Measurements from ENCODE around the gene SENP8. TPM values are rescaled to one million over a fixed set of nuclear protein-coding genes. Genes with fewer than 3 reads are reported as not detected.

Gene SENP8
- total RNA-seq, 2 donors from 2014 or later = 0.31 to 0.42 TPM

DNA sequence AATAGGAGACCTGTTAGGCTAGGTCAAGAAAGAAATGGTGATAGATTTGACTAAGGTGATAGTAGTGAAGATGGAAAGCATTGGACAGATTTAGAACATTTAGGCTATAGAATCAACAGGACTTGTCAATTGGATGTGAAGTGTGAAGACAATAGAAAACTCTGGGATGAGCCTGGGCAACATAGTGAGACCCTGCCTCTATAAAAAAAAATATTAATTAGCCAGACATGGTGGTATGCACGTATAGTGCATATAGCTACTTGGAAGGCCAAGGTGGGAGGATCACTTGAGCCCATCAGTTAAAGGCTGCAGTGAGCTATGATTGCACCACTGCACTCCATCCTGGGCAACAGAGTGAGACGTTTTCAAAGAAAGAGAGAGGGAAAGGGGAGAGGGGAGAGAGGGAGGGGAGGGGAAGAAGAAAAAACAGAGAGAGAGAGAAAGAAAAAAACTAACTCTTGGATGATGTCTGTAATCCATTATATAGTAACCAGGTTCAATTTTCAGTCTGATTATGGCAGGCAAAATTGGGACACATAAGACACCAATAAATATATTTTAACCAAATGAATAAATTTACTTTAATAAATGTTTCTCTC, 9.6 kb downstream of the SENP8 start:
- H3K4me3 Mint-ChIP-seq = no peak overlapping the region
- no peak for DNase-seq
- ATAC-seq = no peak
- H3K9me3 ChIP-seq (ENCODE audit: control insufficient read depth, low read length, poor library complexity, severe bottlenecking) = no peaks in the 10 kb centered on the region
- H3K36me3 Mint-ChIP-seq (ENCODE audit: low read depth) = no peaks in the 10 kb centered on the region
- no peak overlapping the region for H3K27ac Mint-ChIP-seq
- no peaks in the 10 kb centered on the region for H3K4me1 Mint-ChIP-seq
- no peaks in the 10 kb centered on the region for H3K27me3 Mint-ChIP-seq

DNA sequence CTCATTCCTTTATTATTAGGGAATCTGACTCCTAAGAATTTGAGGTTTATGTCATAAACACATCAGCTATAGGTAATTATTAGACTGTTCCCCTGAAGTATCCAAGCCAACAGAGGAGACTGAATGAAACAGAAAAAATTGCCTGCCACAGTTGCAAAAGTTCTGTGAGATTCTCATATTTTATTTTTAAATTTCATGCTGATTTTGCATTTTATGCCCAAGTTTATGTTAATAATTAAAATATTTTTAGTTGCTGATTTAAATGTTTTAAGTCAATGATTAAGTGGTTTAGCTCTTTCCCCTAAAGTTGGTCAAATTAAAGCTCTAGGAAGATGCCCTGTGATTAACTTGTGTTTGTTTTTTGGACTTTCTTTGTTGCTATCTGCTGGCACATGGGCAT, 10.2 kb downstream of the SENP8 start:
- Mint-ChIP-seq H3K27ac (no peak overlapping the region), H3K27me3 (peaks cover 2% of the 10 kb centered on the region), H3K4me1 (peaks cover 2% of the 10 kb centered on the region), H3K4me3 (no peak overlapping the region), H3K36me3 (ENCODE audit: low read depth) (peaks cover 2% of the 10 kb centered on the region)
- no peak for ATAC-seq
- H3K9me3 ChIP-seq (ENCODE audit: control insufficient read depth, low read length, poor library complexity, severe bottlenecking) = no peaks in the 10 kb centered on the region
- DNase-seq = no peak

DNA sequence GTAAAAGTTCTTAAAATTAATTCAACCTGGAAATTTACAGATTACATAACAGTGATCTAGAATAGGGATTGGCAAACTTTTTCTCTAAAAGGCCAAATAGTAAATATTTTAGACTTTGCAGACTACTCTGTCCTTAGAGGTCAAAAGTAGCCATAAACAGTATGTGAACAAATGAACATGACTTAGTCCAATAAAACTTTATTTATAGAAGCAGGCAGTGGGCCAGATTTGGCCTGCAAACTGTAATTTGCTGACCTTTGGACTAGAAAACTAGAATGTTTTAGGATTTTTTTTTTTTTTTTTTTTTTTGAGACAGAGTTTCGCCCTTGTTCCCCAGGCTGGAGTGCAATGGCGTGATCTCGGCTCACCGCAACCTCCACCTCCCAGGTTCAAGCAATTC, 12.1 kb downstream of the SENP8 start:
- Mint-ChIP-seq H3K36me3 (ENCODE audit: low read depth) (peaks cover 3% of the 10 kb centered on the region), H3K27ac (no peak overlapping the region), H3K4me1 (peaks cover 3% of the 10 kb centered on the region), H3K27me3 (peaks cover 4% of the 10 kb centered on the region), H3K4me3 (no peak overlapping the region)
- no peaks in the 10 kb centered on the region for H3K9me3 ChIP-seq (ENCODE audit: control insufficient read depth, low read length, poor library complexity, severe bottlenecking)
- no peak for ATAC-seq
- no peak for DNase-seq

DNA sequence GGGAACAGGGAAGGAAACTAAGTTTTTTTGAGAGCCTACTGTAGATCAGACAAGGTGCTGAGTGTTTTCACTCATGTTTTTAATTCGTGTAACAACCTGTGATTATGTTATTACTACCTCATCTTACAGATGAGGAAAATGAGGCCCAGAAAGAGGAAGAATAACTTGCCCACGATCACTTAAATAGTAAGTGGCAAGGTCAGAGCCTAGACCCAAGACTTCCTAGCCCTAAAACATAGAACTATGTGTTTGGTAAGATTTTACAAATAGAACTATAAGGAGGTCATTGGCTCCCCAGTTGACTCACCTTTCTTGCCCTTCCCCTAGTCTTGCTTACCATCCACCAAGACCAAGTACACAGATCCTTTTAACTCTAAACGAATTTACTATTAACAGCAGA, 13.7 kb downstream of the SENP8 start:
- ATAC-seq = no peak
- Mint-ChIP-seq H3K27me3 (peaks cover 4% of the 10 kb centered on the region), H3K36me3 (ENCODE audit: low read depth) (peaks cover 3% of the 10 kb centered on the region), H3K27ac (no peak overlapping the region), H3K4me3 (no peak overlapping the region), H3K4me1 (peaks cover 3% of the 10 kb centered on the region)
- no peaks in the 10 kb centered on the region for H3K9me3 ChIP-seq (ENCODE audit: control insufficient read depth, low read length, poor library complexity, severe bottlenecking)
- DNase-seq = no peak

DNA sequence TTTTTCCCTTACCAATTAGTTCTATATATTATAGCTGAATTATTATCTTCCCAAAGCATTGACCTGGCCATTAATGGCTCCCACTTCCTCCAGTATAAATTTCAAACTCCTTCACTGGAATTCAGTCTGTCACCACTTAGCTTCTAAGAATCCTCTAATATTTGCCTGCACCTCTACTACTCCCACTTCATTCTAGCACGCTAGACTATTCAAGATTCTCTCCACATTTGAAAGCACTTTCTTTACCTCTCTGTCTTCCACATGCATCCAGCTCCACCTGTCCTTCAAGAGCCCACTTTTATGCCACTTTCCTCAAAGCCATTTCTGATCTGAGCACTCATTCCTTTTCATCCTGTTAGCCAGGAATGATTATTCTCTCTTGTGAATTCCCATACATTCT, 15.0 kb downstream of the SENP8 start:
- ATAC-seq = no peak
- no peaks in the 10 kb centered on the region for H3K9me3 ChIP-seq (ENCODE audit: control insufficient read depth, low read length, poor library complexity, severe bottlenecking)
- peaks cover 4% of the 10 kb centered on the region for H3K27me3 Mint-ChIP-seq
- H3K4me1 Mint-ChIP-seq = peaks cover 3% of the 10 kb centered on the region
- H3K4me3 Mint-ChIP-seq = no peak overlapping the region
- H3K36me3 Mint-ChIP-seq (ENCODE audit: low read depth) = peaks cover 3% of the 10 kb centered on the region
- no peak overlapping the region for H3K27ac Mint-ChIP-seq
- DNase-seq = no peak

DNA sequence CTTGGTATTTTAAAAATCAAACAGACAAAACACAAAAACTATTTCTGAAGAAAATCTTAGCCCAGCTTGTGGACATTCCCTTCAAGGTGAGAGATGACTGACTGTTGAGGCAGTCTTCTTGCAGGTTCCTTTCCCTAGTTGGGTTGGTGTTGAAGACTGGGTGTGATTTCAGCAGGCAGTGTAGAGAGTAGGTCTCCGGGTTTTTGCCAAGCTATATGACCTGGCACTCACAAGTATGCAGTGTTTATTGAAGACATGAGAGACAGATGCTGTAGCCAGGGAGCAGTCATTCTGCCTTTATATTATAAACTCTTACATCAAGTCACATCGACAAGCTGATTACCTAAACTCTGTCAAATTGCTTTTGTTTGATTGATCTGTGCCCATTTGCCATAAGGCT, 17.5 kb downstream of the SENP8 start:
- no peak for DNase-seq
- H3K27me3 Mint-ChIP-seq = peaks cover 4% of the 10 kb centered on the region
- H3K4me3 Mint-ChIP-seq = no peak overlapping the region
- H3K36me3 Mint-ChIP-seq (ENCODE audit: low read depth) = peaks cover 3% of the 10 kb centered on the region
- no peak for ATAC-seq
- no peaks in the 10 kb centered on the region for H3K9me3 ChIP-seq (ENCODE audit: control insufficient read depth, low read length, poor library complexity, severe bottlenecking)
- H3K4me1 Mint-ChIP-seq = peaks cover 3% of the 10 kb centered on the region
- H3K27ac Mint-ChIP-seq = no peak overlapping the region

DNA sequence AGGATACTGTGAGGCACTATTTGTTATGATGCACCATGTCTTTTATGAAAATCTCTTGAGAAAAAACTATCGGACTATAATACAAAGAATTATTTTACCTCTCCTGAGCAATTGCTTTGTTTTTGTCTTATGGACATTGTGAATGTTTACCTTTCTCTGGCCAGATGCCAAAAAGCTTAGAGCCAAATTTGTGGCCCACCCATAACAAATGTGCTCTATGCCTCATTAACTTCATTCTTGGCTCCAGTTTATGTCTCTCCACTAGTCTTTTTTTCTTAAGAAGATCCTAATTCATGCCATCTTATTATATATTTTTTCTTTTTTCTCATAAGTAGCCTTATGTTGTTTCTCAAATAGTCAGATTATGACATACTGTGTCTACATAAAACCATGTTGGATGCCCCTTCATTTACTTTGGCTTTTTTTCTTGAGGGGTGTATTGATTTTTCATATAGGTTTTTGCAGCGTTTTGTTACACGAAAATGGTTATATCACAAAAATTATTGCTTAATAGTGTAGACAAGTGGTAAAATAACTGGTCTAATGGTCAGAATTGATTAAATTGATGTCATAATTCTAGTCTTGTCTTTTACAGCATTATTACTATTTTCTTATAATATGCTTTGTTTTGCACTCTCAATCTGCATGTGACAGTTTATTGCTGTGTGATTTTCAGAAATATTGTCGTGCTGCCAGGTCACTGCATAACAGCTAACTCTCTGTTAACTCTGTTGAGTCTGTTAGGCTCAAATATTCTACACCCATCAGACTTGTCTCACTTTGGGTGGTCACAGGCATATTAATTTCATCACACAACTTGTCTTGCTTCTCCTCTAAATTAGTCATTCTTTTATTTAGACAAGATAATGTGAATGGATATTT, 18.2 kb downstream of the SENP8 start:
- Mint-ChIP-seq H3K4me3 (no peak overlapping the region), H3K27me3 (peaks cover 4% of the 10 kb centered on the region), H3K4me1 (peaks cover 5% of the 10 kb centered on the region), H3K36me3 (ENCODE audit: low read depth) (peaks cover 3% of the 10 kb centered on the region), H3K27ac (no peak overlapping the region)
- ATAC-seq = no peak
- no peaks in the 10 kb centered on the region for H3K9me3 ChIP-seq (ENCODE audit: control insufficient read depth, low read length, poor library complexity, severe bottlenecking)
- no peak for DNase-seq

DNA sequence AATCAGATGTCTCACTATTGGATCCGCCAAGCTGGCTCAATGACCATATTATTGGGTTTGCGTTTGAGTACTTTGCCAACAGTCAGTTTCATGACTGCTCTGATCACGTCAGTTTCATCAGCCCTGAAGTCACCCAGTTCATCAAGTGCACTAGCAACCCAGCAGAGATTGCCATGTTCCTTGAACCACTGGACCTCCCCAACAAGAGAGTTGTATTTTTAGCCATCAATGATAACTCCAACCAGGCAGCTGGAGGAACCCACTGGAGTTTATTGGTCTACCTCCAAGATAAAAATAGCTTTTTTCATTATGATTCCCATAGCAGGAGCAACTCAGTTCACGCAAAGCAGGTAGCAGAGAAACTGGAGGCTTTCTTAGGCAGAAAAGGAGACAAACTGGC, 21.5 kb downstream of the SENP8 start:
- H3K27me3 Mint-ChIP-seq = peaks cover under 1% of the 10 kb centered on the region
- H3K9me3 ChIP-seq (ENCODE audit: control insufficient read depth, low read length, poor library complexity, severe bottlenecking) = no peaks in the 10 kb centered on the region
- ATAC-seq (no peak), DNase-seq (no peak)
- no peak overlapping the region for H3K27ac Mint-ChIP-seq
- no peaks in the 10 kb centered on the region for H3K36me3 Mint-ChIP-seq (ENCODE audit: low read depth)
- peaks cover 5% of the 10 kb centered on the region for H3K4me1 Mint-ChIP-seq
- no peak overlapping the region for H3K4me3 Mint-ChIP-seq

DNA sequence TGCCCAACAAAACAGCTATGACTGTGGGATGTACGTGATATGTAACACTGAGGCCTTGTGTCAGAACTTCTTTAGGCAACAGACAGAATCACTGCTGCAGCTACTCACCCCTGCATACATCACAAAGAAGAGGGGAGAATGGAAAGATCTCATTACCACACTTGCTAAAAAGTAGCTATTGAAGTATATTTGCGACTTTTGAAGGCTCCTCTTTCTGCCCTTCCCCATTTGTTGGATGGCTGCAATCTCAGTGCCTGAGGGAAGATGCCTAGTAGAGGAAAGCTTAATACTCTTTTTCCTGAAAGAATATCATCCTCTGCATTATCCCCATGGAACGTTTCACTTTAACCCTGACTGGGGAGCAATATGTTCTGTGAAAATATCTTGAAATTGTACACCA, 21.9 kb downstream of the SENP8 start:
- H3K27ac Mint-ChIP-seq = no peak overlapping the region
- peaks cover 4% of the 10 kb centered on the region for H3K27me3 Mint-ChIP-seq
- no peak for DNase-seq
- H3K4me1 Mint-ChIP-seq = peaks cover 5% of the 10 kb centered on the region
- H3K9me3 ChIP-seq (ENCODE audit: control insufficient read depth, low read length, poor library complexity, severe bottlenecking) = no peaks in the 10 kb centered on the region
- ATAC-seq = no peak
- no peaks in the 10 kb centered on the region for H3K36me3 Mint-ChIP-seq (ENCODE audit: low read depth)
- no peak overlapping the region for H3K4me3 Mint-ChIP-seq

DNA sequence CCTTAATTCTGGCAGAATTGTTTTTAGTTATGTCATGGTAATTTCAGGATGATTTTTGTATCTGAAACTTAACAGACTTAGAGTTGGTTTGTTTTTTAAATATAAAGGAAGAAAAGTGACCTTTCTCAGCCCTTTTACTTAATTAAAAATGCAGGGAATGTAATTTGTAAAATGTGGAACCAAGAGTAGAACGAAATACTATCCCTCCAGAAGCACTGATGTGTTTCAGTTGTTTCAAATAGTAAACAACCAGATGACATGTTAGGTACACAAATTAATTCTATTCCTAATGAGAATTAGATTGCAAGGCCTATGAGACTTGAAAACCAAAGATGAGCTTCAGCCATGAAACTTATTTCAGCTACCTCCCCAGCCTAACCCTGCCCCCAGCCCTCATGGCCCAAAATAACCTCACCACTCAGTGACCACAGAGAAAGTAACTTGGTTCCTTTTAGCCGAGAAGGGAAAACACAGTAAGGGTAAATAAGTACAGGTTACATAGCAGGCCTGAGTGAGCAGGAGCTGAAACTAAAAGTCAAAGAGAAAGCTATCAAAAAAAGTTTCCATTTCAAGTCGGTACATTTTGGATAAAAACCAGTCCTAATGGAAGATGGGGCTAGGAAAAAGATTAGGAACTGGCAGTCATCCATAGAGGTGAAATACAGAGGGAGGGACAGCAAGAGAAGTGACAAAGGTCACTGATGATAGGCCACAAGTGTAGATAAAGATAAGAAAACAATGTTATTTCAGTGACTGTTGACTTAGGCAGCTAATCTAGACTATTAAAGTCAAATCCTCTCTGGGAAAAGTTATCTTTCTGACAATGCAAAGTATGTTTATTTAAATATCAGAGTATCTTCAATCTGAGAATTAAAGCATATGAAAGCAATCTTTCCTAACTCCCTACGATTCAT, 23.2 kb downstream of the SENP8 start:
- H3K9me3 ChIP-seq (ENCODE audit: control insufficient read depth, low read length, poor library complexity, severe bottlenecking) = no peaks in the 10 kb centered on the region
- Mint-ChIP-seq H3K27ac (no peak overlapping the region), H3K4me3 (no peak overlapping the region), H3K27me3 (peaks cover 13% of the 10 kb centered on the region), H3K36me3 (ENCODE audit: low read depth) (no peaks in the 10 kb centered on the region), H3K4me1 (peaks cover 5% of the 10 kb centered on the region)
- ATAC-seq = no peak
- DNase-seq = no peak

DNA sequence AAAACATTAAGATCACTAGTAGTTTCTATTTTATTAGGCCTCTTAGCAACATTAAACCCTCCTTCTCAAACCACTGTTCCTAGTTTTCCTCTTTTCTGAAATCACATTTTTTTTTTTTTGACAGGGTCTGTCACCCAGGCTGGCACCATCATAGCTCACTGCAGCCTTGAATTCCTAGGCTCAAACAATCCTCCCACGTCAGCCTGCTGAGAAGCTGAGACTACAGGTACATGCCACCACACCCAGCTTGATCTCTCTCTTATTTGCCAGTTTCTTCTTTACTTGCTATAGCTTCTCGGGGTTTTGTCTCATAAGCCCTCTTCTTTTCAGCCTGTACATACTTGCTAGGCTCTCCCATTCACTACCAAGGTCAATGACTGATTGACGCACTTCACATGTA, 28.0 kb downstream of the SENP8 start:
- Mint-ChIP-seq H3K4me3 (no peak overlapping the region), H3K27ac (no peak overlapping the region), H3K36me3 (ENCODE audit: low read depth) (peaks cover 5% of the 10 kb centered on the region), H3K27me3 (peaks cover 21% of the 10 kb centered on the region), H3K4me1 (peaks cover 6% of the 10 kb centered on the region)
- DNase-seq (no peak), ATAC-seq (no peak)
- H3K9me3 ChIP-seq (ENCODE audit: control insufficient read depth, low read length, poor library complexity, severe bottlenecking) = no peaks in the 10 kb centered on the region

DNA sequence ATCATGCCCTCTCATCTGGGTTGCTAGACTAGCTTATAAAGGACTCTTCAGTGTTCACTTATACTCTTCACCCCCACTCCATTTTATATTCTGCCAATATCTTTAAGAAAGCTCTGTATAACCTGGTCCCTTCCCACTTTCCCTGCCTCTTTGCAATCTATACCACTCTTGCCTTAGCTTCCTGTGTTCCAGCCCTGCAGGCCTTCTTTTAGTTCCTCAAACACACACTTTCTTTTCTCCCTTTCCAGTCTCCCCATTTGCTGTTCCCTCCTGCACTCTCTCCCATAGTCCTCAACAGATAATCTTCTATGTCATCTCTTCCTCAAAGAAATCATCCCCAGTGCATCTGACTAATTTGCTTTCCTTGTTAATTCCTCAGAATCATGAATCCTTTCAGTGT, 28.7 kb downstream of the SENP8 start:
- Mint-ChIP-seq H3K27me3 (peaks cover 26% of the 10 kb centered on the region), H3K27ac (no peak overlapping the region), H3K4me1 (peaks cover 5% of the 10 kb centered on the region), H3K4me3 (no peak overlapping the region), H3K36me3 (ENCODE audit: low read depth) (peaks cover 5% of the 10 kb centered on the region)
- ATAC-seq (no peak), DNase-seq (no peak)
- H3K9me3 ChIP-seq (ENCODE audit: control insufficient read depth, low read length, poor library complexity, severe bottlenecking) = no peaks in the 10 kb centered on the region

DNA sequence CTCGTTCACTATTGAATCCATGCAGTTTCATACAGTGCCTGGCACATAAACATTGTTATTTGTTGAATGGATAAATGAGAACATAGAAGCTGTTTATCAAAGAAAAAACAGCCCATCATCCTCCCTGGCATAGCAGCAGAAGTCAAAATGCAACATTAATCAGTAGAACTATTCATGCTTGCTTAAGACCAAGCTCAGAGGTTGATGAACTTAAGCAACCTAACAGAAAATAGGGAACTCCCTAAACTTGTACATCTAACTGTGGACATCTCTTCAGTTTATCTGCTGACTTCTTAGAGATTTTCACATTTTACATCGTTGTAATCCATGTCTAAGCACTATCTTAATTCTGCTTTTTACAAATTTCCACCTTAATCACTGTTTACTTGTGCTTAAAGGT, 29.2 kb downstream of the SENP8 start:
- DNase-seq (no peak), ATAC-seq (no peak)
- Mint-ChIP-seq H3K4me1 (peaks cover 5% of the 10 kb centered on the region), H3K36me3 (ENCODE audit: low read depth) (peaks cover 5% of the 10 kb centered on the region), H3K27ac (no peak overlapping the region), H3K27me3 (peaks cover 26% of the 10 kb centered on the region), H3K4me3 (no peak overlapping the region)
- no peaks in the 10 kb centered on the region for H3K9me3 ChIP-seq (ENCODE audit: control insufficient read depth, low read length, poor library complexity, severe bottlenecking)

Measured in T-helper 17 cell (primary cell).